ENCODE data around the gene DHRS3. TPM values are rescaled to one million over a fixed set of nuclear protein-coding genes. Genes with fewer than 3 reads are reported as not detected.
A peak's percentile ranks its signal among the peaks of the same experiment; 100 is the strongest.

Gene DHRS3
- total and polyA plus RNA-seq, 8 donors, result 15.1 to 103 (median 58.2) TPM

- Histone ChIP-seq H3K4me3 (no peak overlapping the region), H3K27ac (peak overlapping the region in 4 of 5 donors; percentile 82 to 92 (median 88)), H3K4me1 (peaks cover 71 to 82% (median 77%) of the 10 kb centered on the region in 4 donors), H3K9me3 (peaks cover 0 to 5% (median 0%) of the 10 kb centered on the region in 4 donors), H3K27me3 (no peaks in the 10 kb centered on the region), H3K36me3 (peaks cover 0 to 20% (median 17%) of the 10 kb centered on the region in 4 donors)
- TF ChIP-seq POLR2AphosphoS5 (IDR thresholded peaks at IDR 0.05) (no peak), EP300 (IDR thresholded peaks at IDR 0.05) (no peak), CTCF (IDR thresholded peaks at IDR 0.05) (no peak), POLR2A (IDR thresholded peaks at IDR 0.05) (no peak)
- intact Hi-C loops (cut with DNase I; ENCODE audit: low total_unique reads), result no loop called here
- DNase-seq, result no peak
- WGBS, 5 donors, result 61 to 79% (median 75%) methylated on average over 6 of the region's 6 CpGs
Measured at GRCh38 chr1:12602659-12603024, 15.4 kb downstream of the DHRS3 start.

- peaks cover 0 to 14% (median 11%) of the 10 kb centered on the region in 4 donors for H3K36me3 ChIP-seq
- TF ChIP-seq CTCF (IDR thresholded peaks at IDR 0.05) (no peak), POLR2A (IDR thresholded peaks at IDR 0.05) (no peak), EP300 (IDR thresholded peaks at IDR 0.05) (no peak), POLR2AphosphoS5 (IDR thresholded peaks at IDR 0.05) (no peak)
- peaks cover 0 to 2% (median 0%) of the 10 kb centered on the region in 4 donors for H3K9me3 ChIP-seq
- no peak overlapping the region for H3K4me3 ChIP-seq
- WGBS, 5 donors, result 37 to 73% (median 56%) methylated on average over 11 to 13 of the region's 13 CpGs
- peak overlapping the region; percentile 69 to 92 (median 87) for H3K27ac ChIP-seq
- H3K4me1 ChIP-seq, result peaks cover 78 to 89% (median 84%) of the 10 kb centered on the region in 4 donors
- peak in 1 of 2 donors; percentile 60 for DNase-seq
- intact Hi-C loops (cut with DNase I; ENCODE audit: low total_unique reads), result no loop called here
- no peaks in the 10 kb centered on the region for H3K27me3 ChIP-seq
Measured at GRCh38 chr1:12601700-12602658, 16.0 kb downstream of the DHRS3 start.

- intact Hi-C loops (cut with DNase I; ENCODE audit: low total_unique reads), result no loop called here
- DNase-seq, result peak; percentile 68 to 80
- Histone ChIP-seq H3K36me3 (peaks cover 0 to 7% (median 4%) of the 10 kb centered on the region in 4 donors), H3K4me1 (peaks cover 87 to 98% (median 93%) of the 10 kb centered on the region in 4 donors), H3K4me3 (no peak overlapping the region), H3K27me3 (no peaks in the 10 kb centered on the region), H3K9me3 (no peaks in the 10 kb centered on the region), H3K27ac (peak overlapping the region; percentile 69 to 92 (median 87))
- TF ChIP-seq CTCF (IDR thresholded peaks at IDR 0.05) (peak in 4 of 7 experiments; percentile 18 to 54 (median 36)), EP300 (IDR thresholded peaks at IDR 0.05) (no peak)
- WGBS, 5 donors, result 42 to 70% (median 44%) methylated on average over 9 of the region's 9 CpGs
Measured at GRCh38 chr1:12600880-12601633, 17.0 kb downstream of the DHRS3 start.

- peaks cover 0 to 7% (median 4%) of the 10 kb centered on the region in 4 donors for H3K36me3 ChIP-seq
- peaks cover 0 to 5% (median 0%) of the 10 kb centered on the region in 3 donors for H3K27me3 ChIP-seq
- peak; percentile 49 to 93 for DNase-seq
- H3K27ac ChIP-seq, result peak overlapping the region; percentile 69 to 92 (median 87)
- no peak for TF ChIP-seq EP300 (IDR thresholded peaks at IDR 0.05)
- TF ChIP-seq CTCF (IDR thresholded peaks at IDR 0.05), result no peak
- TF ChIP-seq POLR2AphosphoS5 (IDR thresholded peaks at IDR 0.05), result peak; percentile 7 to 46 (median 40)
- TF ChIP-seq POLR2A (IDR thresholded peaks at IDR 0.05), result no peak
- H3K4me1 ChIP-seq, result peaks cover 94 to 100% (median 99%) of the 10 kb centered on the region in 4 donors
- no peak overlapping the region for H3K4me3 ChIP-seq
- intact Hi-C loops (cut with DNase I; ENCODE audit: low total_unique reads), result no loop called here
- no peaks in the 10 kb centered on the region for H3K9me3 ChIP-seq
- WGBS, 5 donors, result 17 to 41% (median 27%) methylated on average over 6 to 7 of the region's 7 CpGs
Measured at GRCh38 chr1:12600335-12600734, 17.7 kb downstream of the DHRS3 start.
